GM21737 (cell line): ENCODE results near the gene GTF2H4.

Experiments
- ATAC-seq: cut with Tn5 transposase; IDR thresholded peaks from one replicate; pipeline ENCODE4 v1.9.1; 2021; ENCODE audit warnings: mild to moderate bottlenecking, moderate library complexity; ENCODE audit not compliant: unreplicated experiment

Gene GTF2H4

GRCh38 chr6:30882204-30882758 lies 25.7 kb upstream of the GTF2H4 start:
- no peak for ATAC-seq

DNA sequence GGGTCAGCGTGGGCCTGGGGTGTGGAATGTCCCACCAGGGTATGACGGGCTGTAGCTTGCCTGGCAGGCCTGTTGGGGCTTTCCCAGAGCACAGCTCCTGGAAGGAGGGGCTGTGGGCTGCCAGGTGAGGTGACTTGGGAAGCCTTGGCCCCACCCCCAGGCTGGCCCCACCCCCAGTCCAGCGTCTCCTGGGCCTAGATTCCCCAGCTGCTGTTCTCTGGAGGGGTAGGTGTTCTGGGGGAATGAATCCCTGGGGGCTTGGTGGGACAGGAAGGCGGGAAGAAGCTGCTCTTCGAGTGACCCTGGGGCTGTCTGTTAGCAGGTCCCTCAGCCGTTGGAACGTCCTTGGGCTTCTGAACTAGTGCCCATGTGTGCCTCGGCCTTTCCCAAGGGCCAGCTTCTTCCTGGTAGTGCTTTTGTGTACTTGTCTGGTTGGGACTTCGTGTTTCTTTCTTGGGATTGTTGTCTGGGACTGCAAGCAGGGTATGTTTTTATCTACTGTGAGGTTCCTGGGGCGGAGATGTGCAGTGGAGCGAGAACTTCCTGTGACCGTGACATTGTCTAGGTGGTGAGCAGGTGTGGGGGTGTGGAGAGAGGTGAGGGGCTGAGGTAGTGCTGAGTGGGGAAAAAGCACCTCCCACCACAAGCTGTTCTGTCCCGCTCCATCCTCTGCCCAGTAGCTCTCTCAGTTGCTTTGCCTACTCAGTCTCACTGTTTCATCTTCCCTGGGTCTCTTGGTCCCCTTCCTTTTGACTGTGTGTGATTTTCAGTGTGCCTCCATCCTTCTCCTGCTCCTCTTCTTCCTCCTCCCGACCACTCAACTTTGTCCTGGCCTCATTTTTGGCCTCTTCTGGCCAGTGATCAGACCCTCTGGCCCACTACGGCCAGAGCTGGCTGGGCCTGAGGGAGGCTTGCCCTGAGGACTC lies 25.0 kb upstream of the GTF2H4 start:
- no peak for ATAC-seq

GRCh38 chr6:30883685-30884520 lies 24.1 kb upstream of the GTF2H4 start, which contains the start of gene DDR1:
TSS of gene DDR1 (plus strand) at chr6:30884519. CDS start at chr6:30888730, 4,211 bp downstream.
- no peak for ATAC-seq

GRCh38 chr6:30884521-30885480 lies 23.2 kb upstream of the GTF2H4 start:
- no peak for ATAC-seq

DNA sequence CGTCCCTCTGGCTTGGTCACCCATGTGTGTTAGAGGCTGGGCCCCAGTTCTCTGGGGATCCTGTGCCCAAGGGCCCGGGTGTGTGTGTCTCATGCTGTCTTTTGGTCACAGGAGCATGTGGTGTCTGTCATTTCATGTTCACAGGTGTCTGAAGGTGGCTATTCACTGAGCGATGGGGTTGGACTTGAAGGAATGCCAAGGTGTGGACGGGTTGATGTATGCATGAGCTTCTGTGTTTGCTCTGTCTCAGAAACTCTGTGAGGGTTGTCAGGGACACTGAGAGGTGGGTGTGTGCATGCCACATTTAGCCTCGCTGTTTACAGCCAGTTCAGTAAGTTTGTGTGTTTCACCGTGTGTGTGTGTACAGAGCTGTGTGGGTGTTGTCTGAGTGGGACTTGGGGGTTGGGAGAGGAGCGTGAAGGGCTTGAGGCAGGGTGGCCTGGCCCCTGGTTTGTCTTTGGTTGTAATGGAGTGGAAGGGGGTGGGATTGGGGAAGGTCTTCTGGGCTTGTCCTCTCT lies 22.5 kb upstream of the GTF2H4 start:
- ATAC-seq: no peak

GRCh38 chr6:30885999-30886896 lies 21.8 kb upstream of the GTF2H4 start:
- no peak for ATAC-seq

- ATAC-seq: no peak
These were observed 21.1 kb upstream of the GTF2H4 start for GRCh38 chr6:30886897-30887255.

- no peak for ATAC-seq
These were observed 19.8 kb upstream of the GTF2H4 start for GRCh38 chr6:30887901-30888815.

GRCh38 chr6:30888816-30889495 lies 19.1 kb upstream of the GTF2H4 start:
- no peak for ATAC-seq

DNA sequence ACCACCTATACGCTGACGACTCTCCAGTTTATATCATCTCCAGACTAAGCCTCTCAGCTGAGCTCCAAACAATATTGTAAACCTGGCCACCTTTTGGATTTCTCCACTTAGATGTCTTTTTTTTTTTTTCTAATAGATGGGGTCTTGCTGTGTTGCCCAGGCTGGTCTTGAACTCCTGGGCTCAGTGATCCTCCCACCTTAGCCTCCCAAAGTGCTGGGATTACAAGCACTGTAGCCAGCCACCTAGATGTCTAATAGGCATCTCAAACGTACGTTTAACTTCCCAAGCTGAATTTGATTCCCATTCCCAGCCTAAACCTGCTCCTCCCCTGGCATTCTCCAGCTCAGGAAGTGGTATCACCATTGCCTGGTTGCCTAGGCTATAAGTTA lies 18.5 kb upstream of the GTF2H4 start:
- ATAC-seq: no peak

DNA sequence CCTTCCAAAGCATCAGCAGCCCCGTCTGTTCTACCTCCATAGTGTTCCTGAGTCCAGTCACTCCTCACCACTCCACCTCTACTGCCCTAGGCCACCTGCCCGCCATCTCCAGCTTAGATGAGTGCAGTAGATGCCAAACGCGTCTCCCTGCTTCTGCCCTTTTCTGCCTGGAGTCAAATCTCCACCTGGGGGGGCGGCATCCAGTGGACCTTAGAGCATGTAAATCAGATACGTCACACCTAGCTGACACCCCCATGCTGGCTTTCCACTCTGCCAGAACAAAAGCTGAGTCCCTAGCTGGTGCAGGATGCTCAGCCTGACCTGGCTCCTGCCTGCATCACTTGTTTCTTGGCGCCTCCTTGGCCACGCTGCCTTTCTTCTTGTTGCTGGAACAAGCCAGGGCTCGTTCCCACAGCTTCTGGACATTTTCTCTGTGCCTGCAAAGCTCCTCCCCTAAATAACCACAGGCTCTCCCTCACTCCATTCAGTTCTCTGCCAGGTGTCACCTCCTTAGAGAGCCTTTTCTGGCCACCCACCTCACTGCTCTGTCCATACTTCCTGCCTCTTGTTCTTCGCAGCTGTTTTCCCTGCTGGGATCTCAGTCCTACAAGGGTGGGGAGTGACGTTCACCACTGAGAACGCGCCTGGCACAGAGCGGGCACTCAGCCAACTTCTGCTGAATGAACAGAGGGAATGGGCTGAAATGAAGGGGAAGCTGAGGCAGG lies 17.9 kb upstream of the GTF2H4 start:
- no peak for ATAC-seq

DNA sequence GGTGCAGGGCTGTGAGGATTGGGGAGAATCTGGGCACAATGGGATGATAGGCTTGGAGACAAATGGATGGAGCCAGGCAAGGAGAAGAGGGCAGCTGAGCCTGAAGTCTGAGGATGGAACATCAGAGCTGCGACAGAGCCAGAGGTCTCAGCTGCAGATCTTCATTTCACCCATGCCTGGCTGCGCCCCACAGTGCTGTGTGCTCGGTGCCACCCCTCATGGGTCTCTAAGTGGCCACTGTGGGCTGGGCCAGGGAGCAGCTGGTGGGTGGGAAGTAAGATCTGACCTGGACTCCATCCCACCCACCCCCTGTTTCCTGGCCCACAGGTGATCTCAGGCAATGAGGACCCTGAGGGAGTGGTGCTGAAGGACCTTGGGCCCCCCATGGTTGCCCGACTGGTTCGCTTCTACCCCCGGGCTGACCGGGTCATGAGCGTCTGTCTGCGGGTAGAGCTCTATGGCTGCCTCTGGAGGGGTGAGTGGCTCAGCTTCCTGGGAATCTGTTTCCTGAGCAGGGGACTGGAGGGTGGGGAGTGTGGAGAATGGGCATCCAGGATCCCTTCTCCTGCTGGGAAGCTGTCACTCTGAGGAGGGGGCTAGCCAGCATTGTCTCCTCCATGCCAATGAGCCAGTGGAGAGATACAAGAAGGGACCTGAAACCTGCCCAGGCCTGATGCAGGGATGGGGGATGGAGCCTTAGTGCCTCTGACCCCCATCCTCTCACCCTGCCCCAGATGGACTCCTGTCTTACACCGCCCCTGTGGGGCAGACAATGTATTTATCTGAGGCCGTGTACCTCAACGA lies 17.2 kb upstream of the GTF2H4 start:
- ATAC-seq: no peak

DNA sequence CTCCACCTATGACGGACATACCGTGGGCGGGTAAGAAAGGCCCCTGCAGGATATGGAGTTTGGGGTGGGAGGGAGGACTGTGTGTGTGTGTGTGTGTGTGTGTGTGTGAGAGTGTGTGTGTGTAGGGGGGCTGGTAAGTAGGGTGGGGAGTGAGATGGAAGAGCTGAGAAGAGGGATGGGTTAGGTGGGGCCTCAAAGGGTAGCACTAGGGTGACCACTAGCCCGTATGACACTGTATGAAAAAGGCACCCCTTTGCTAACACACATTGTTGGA lies 16.6 kb upstream of the GTF2H4 start:
- ATAC-seq: no peak

GRCh38 chr6:30891816-30892538 lies 16.0 kb upstream of the GTF2H4 start:
- no peak for ATAC-seq

DNA sequence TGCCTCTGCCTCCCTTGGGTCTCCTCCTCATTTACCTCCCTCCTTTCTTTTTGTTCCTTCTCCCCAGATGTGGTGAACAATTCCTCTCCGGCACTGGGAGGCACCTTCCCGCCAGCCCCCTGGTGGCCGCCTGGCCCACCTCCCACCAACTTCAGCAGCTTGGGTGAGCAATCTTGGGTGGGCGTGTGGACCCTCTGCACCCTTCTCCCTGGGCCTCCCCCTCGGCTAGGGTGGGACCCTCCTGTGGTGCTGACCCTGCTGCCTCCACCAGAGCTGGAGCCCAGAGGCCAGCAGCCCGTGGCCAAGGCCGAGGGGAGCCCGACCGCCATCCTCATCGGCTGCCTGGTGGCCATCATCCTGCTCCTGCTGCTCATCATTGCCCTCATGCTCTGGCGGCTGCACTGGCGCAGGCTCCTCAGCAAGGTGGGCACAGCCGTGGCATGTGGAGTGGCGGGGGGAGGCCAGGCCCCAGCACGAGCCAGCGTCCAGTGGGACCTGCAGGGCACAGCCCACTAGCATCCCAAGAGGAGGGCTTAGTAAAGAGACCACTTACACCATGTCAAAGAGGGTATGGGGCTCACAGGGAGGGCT lies 14.9 kb upstream of the GTF2H4 start:
- no peak for ATAC-seq
